HG02840 (cell line): ENCODE data around the gene RAB9A.
A peak's percentile ranks its signal among the peaks of the same experiment; 100 is the strongest.

ENCODE experiments used
- ATAC-seq: cut with Tn5 transposase; IDR thresholded peaks from one replicate; pipeline ENCODE4 v1.9.1; 2021; ENCODE audit warnings: mild to moderate bottlenecking, moderate library complexity, moderate number of reproducible peaks; ENCODE audit not compliant: unreplicated experiment, low FRiP score

The RAB9A gene

GRCh38 chrX:13741695-13742094, 52.8 kb downstream of the RAB9A start:
- no peak for ATAC-seq

GRCh38 chrX:13742397-13743176, 53.7 kb downstream of the RAB9A start:
- ATAC-seq = peak; percentile 84

- ATAC-seq = no peak
These were observed 58.9 kb downstream of the RAB9A start for GRCh38 chrX:13747836-13748235.

- ATAC-seq = no peak
These were observed 59.6 kb downstream of the RAB9A start for GRCh38 chrX:13748486-13748885.

- no peak for ATAC-seq
These were observed 61.3 kb downstream of the RAB9A start for GRCh38 chrX:13750204-13750603.

GRCh38 chrX:13750812-13751211, 61.9 kb downstream of the RAB9A start:
- no peak for ATAC-seq

- ATAC-seq = no peak
These were observed 63.2 kb downstream of the RAB9A start for GRCh38 chrX:13752141-13752540.

- no peak for ATAC-seq
These were observed 63.7 kb downstream of the RAB9A start for GRCh38 chrX:13752646-13753045.

GRCh38 chrX:13754765-13755164, 65.8 kb downstream of the RAB9A start:
- ATAC-seq = no peak

GRCh38 chrX:13755254-13755653, 66.3 kb downstream of the RAB9A start:
- ATAC-seq = no peak

GRCh38 chrX:13756381-13756780, 67.5 kb downstream of the RAB9A start:
- no peak for ATAC-seq

GRCh38 chrX:13759152-13759718, 70.3 kb downstream of the RAB9A start:
- ATAC-seq = peak; percentile 58
